DND-41 (cell line): ENCODE data around the gene FBN1.

ENCODE experiments used
- ATAC-seq: fragments of 200-7000 bp; cut with Tn5 transposase; 3 replicates; pipeline ENCODE4 v1.9.1; 2021; ENCODE audit warnings: low read depth; ENCODE audit not compliant: insufficient read depth
- DNase-seq: peaks from one replicate; pipeline ENCODE4 v3.0.0-alpha.2; 2020
- H2AFZ ChIP-seq: 2 replicates; pipeline ENCODE4 v1.6.0; 2012; ENCODE audit warnings: low read depth, low read length
- H3K27ac ChIP-seq: 2 replicates; pipeline ENCODE4 v1.5.1; 2012; ENCODE audit warnings: low read length, inconsistent platforms
- H3K27me3 ChIP-seq: fragments of 200-600 bp; sonication (generic); 2 replicates; pipeline ENCODE4 v1.6.0; 2012; ENCODE audit warnings: low read length, mild to moderate bottlenecking, inconsistent platforms; ENCODE audit not compliant: insufficient read depth, poor library complexity
- H3K36me3 ChIP-seq: 2 replicates; pipeline ENCODE4 v1.5.1; 2012; ENCODE audit warnings: low read length, inconsistent platforms; ENCODE audit not compliant: insufficient read depth
- H3K4me1 ChIP-seq: 2 replicates; pipeline ENCODE4 v1.5.1; 2012; ENCODE audit warnings: mild to moderate bottlenecking, low read length; ENCODE audit not compliant: insufficient read depth
- H3K4me2 ChIP-seq: 2 replicates; pipeline ENCODE4 v1.6.0; 2012; ENCODE audit warnings: mild to moderate bottlenecking, moderate library complexity, low read length, inconsistent platforms; ENCODE audit not compliant: insufficient read depth
- H3K4me3 ChIP-seq, 2 experiments: fragments of 200-600 bp in 1 of 2; shearing (Covaris generic) in 1 of 2; 2 replicates each; pipeline ENCODE4 v1.5.1; 2012 to 2016; ENCODE audit warnings: inconsistent platforms in 2 of 2, low read length in 2 of 2, mild to moderate bottlenecking in 2 of 2, low read depth in 1 of 2, moderate library complexity in 1 of 2
- H3K79me2 ChIP-seq: 2 replicates; pipeline ENCODE4 v1.6.0; 2012; ENCODE audit warnings: low read length, inconsistent platforms; ENCODE audit not compliant: insufficient read depth
- H3K9ac ChIP-seq: 2 replicates; pipeline ENCODE4 v1.6.0; 2012; ENCODE audit warnings: low read depth, mild to moderate bottlenecking, inconsistent platforms, low read length, moderate library complexity
- H3K9me3 ChIP-seq: 2 replicates; pipeline ENCODE4 v1.5.1; 2012; ENCODE audit warnings: low read length, moderate library complexity, mild to moderate bottlenecking, inconsistent platforms; ENCODE audit not compliant: insufficient read depth, severe bottlenecking
- H4K20me1 ChIP-seq: 2 replicates; pipeline ENCODE4 v1.6.0; 2012; ENCODE audit warnings: low read length; ENCODE audit not compliant: insufficient read depth
- CTCF ChIP-seq: IDR thresholded peaks from 2 replicates; pipeline ENCODE4 v1.5.1; 2012; ENCODE audit warnings: borderline replicate concordance, low read length, moderate library complexity, mild to moderate bottlenecking; ENCODE audit not compliant: poor library complexity, severe bottlenecking; ENCODE audit errors: extremely low read depth
- EZH2 ChIP-seq: IDR thresholded peaks from 3 replicates; pipeline ENCODE4 v1.6.1; 2012; ENCODE audit warnings: borderline replicate concordance, low read depth, mild to moderate bottlenecking, moderate library complexity, low read length, inconsistent platforms; ENCODE audit not compliant: severe bottlenecking

FBN1 gene

GRCh38 chr15:48596415-48596814 lies 49.1 kb downstream of the FBN1 start:
- no peak overlapping the region for H3K4me3 ChIP-seq
- no peak overlapping the region for H3K9ac ChIP-seq
- no peak for ATAC-seq

DNA sequence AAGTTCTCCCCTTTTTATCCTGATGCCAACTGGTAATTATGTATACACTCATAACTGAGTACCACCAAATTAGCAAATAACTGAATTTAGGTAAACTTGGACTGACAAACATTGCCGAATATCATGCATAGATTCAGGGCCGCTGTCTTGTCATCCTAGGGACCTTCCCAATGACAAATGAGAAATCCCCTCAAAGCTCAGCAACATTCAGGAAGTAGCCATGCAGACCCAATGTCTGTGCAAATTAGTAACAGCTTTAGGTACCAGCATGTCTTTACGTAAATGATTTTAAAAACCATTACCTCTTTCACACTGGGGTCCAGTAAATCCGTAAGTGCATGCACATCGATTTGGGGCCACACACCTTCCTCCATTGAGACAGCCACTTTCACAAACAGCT lies 49.5 kb downstream of the FBN1 start:
- H3K9me3 ChIP-seq, result no peaks in the 10 kb centered on the region
- H3K4me1 ChIP-seq, result no peaks in the 10 kb centered on the region
- H3K4me3 ChIP-seq, result no peak overlapping the region
- no peak overlapping the region for H3K9ac ChIP-seq
- no peak overlapping the region for H2AFZ ChIP-seq
- no peaks in the 10 kb centered on the region for H3K79me2 ChIP-seq
- no peak overlapping the region for H3K4me2 ChIP-seq
- no peaks in the 10 kb centered on the region for H3K36me3 ChIP-seq
- H3K27me3 ChIP-seq, result no peaks in the 10 kb centered on the region
- TF ChIP-seq EZH2 (no peak), CTCF (no peak)
- no peak overlapping the region for H3K27ac ChIP-seq
- DNase-seq, result no peak
- no peaks in the 10 kb centered on the region for H4K20me1 ChIP-seq
- no peak for ATAC-seq

More at GRCh38 chr15:48596415-48596814, 49.1 kb downstream of the FBN1 start:
- no peak for DNase-seq
- no peaks in the 10 kb centered on the region for H3K79me2 ChIP-seq
- no peaks in the 10 kb centered on the region for H3K4me1 ChIP-seq
- H3K27me3 ChIP-seq, result no peaks in the 10 kb centered on the region
- no peak overlapping the region for H3K4me2 ChIP-seq
- H2AFZ ChIP-seq, result no peak overlapping the region
- no peaks in the 10 kb centered on the region for H3K36me3 ChIP-seq
- no peak overlapping the region for H3K27ac ChIP-seq
- H3K9me3 ChIP-seq, result no peaks in the 10 kb centered on the region
- H4K20me1 ChIP-seq, result no peaks in the 10 kb centered on the region
- TF ChIP-seq EZH2 (no peak), CTCF (no peak)

DNA sequence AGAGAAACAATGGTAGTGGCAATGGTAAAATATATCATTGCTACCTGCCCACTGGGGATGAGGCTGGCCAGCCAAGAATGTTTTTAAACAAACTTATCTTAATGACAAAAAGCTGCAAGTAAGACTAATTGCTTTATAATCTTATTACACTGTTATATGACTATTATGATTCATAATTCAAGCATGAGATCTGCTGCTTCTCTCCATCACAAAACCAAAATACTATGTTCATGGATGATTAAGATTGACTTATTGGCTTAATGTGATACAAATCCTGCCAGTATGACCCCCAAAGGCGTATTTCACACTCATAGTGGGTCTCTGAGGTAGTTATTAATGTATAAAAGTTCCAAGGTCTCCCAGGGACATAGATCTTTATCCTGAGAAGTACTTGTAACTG lies 52.6 kb downstream of the FBN1 start:
- H3K4me3 ChIP-seq, result no peak overlapping the region

More for the DNA sequence above, 52.6 kb downstream of the FBN1 start:
- no peak overlapping the region for H3K4me2 ChIP-seq
- H3K9me3 ChIP-seq, result no peaks in the 10 kb centered on the region
- H3K4me1 ChIP-seq, result no peaks in the 10 kb centered on the region
- H2AFZ ChIP-seq, result no peak overlapping the region
- H4K20me1 ChIP-seq, result no peaks in the 10 kb centered on the region
- no peak overlapping the region for H3K9ac ChIP-seq
- no peak for DNase-seq
- H3K36me3 ChIP-seq, result no peaks in the 10 kb centered on the region
- no peak for ATAC-seq
- no peak for TF ChIP-seq CTCF
- no peak for TF ChIP-seq EZH2
- no peak overlapping the region for H3K27ac ChIP-seq
- no peaks in the 10 kb centered on the region for H3K27me3 ChIP-seq
- no peaks in the 10 kb centered on the region for H3K79me2 ChIP-seq
